K562 (cell line): ENCODE results near the gene ABHD16A. TPM values are rescaled to one million over a fixed set of nuclear protein-coding genes. Genes with fewer than 3 reads are reported as not detected.

Experiments used
- GABPA ChIP-seq: fragments of 200-800 bp; sonication (Bioruptor generic); conservative IDR thresholded peaks from 2 replicates; pipeline ENCODE4 v1.6.1; 2016; ENCODE audit warnings: low read depth, missing genetic modification characterization, missing compliant biosample characterization
- JUNB ChIP-seq: fragments of 450-650 bp; formaldehyde crosslinking; conservative IDR thresholded peaks from 2 replicates; pipeline ENCODE4 v1.4.0; 2020; ENCODE audit warnings: mild to moderate bottlenecking
- MECOM ChIP-seq: fragments of 250-450 bp; sonication (Bioruptor Pico); IDR thresholded peaks from 2 replicates; pipeline ENCODE4 v1.8.0; 2022; ENCODE audit warnings: inconsistent platforms
- TBL1XR1 ChIP-seq, 2 experiments: IDR thresholded peaks; 2 replicates each; pipeline ENCODE4 v1.6.1; 2012; ENCODE audit warnings: improper control_type of control experiment in 2 of 2, low read length in 2 of 2, mild to moderate bottlenecking in 1 of 2
- ZNF76 ChIP-seq: fragments of 250-450 bp; sonication (Bioruptor Pico); IDR thresholded peaks from 2 replicates; pipeline ENCODE4 v1.4.0; 2020; ENCODE audit warnings: mild to moderate bottlenecking, moderate library complexity, borderline replicate concordance
- polyA plus RNA-seq, 8 experiments: library from polyadenylated mRNA; depleted of rRNA in 4 of 8; stranded (reverse) in 5 of 8; unstranded in 3 of 8; fragments of >200 nt; fragmentation: Nextera tagmentation in 2 of 8; fragmentation: Illumina TruSeq in 1 of 8; extraction: Ambion mirVana in 2 of 8; extraction: Trizol in 1 of 8; gene quantifications; 2 replicates each; pipeline versions ENCODE4 v1.2.1 to v1.2.3, GENCODE V29; 2011 to 2014; ENCODE audit warnings: inconsistent platforms in 1 of 8, missing spikeins in 1 of 8
- total RNA-seq, 7 experiments: library from RNA; depleted of rRNA in 6 of 7; stranded (reverse); fragments of >200 nt in 6 of 7; fragmentation: Illumina TruSeq in 2 of 7; extraction: Trizol in 2 of 7; gene quantifications; 2 replicates each; pipeline versions ENCODE4 v1.2.1 to v1.2.3, GENCODE V29; 2011 to 2021; ENCODE audit warnings: low replicate concordance in 1 of 7
- TF ChIP-seq, protein P1 (sequence below), 2 experiments: fragments of 450-650 bp in 1 of 2; sonication (generic) in 1 of 2; formaldehyde crosslinking in 1 of 2; IDR thresholded peaks; 2 replicates each; pipeline versions ENCODE4 v1.7.1 to v1.9.0; 2016 to 2022; ENCODE audit warnings: inconsistent platforms in 1 of 2, mild to moderate bottlenecking in 1 of 2, missing genetic modification reagents in 1 of 2
- TF ChIP-seq, protein P2 (sequence below), 2 experiments: fragments of 450-650 bp; IDR thresholded peaks; 2 replicates each; pipeline ENCODE4 v1.6.1; 2018; ENCODE audit warnings: mild to moderate bottlenecking in 2 of 2, low read depth in 1 of 2; ENCODE audit not compliant: partially characterized antibody in 2 of 2
- TF ChIP-seq, protein P3 (sequence below), 2 experiments: IDR thresholded peaks; 2 replicates each; pipeline ENCODE4 v1.6.1; 2011; ENCODE audit warnings: borderline replicate concordance in 1 of 2, control low read depth in 1 of 2, low read depth in 1 of 2, low read length in 1 of 2, mild to moderate bottlenecking in 1 of 2, mixed read lengths in 1 of 2, moderate library complexity in 1 of 2; ENCODE audit not compliant: insufficient read depth in 1 of 2, insufficient read length in 1 of 2, poor library complexity in 1 of 2, severe bottlenecking in 1 of 2; ENCODE audit errors: extremely low read depth in 1 of 2

ABHD16A gene
- total and polyA plus RNA-seq, 9 of the 15 experiments (the other 6 are each of a cell fraction or from before 2014, with no cell fraction given) = 25.8 to 120 (median 81.6) TPM

DNA sequence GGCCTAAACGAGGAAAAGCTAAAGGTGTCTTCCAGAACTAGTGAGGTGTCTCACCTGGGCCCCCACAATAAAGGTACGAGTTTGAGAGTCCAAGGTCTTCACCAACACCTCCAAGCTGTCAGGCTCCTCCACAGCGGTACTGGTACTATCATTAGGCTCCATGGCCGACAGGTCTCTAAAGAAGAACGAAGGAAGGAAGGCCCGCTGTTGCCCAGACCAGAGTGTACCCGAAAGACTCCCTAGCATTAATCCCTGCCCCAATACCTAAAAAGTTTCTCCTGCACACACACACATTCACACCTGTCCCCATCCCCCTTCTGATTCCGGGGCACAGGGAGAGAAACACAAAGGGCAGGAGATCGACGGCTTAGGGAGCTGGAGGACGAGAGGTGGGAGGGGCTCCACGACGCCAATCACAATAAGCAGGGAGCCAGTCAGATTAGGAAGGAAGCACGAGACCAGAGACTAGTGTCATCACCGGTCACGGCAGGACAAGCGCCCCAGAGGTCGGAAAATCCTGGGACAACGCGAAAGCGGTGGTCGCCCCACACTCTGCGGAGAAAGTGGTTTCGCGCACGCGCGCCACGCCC is 51.4 kb downstream of the ABHD16A start (continued):
- TF ChIP-seq, protein P1, sequence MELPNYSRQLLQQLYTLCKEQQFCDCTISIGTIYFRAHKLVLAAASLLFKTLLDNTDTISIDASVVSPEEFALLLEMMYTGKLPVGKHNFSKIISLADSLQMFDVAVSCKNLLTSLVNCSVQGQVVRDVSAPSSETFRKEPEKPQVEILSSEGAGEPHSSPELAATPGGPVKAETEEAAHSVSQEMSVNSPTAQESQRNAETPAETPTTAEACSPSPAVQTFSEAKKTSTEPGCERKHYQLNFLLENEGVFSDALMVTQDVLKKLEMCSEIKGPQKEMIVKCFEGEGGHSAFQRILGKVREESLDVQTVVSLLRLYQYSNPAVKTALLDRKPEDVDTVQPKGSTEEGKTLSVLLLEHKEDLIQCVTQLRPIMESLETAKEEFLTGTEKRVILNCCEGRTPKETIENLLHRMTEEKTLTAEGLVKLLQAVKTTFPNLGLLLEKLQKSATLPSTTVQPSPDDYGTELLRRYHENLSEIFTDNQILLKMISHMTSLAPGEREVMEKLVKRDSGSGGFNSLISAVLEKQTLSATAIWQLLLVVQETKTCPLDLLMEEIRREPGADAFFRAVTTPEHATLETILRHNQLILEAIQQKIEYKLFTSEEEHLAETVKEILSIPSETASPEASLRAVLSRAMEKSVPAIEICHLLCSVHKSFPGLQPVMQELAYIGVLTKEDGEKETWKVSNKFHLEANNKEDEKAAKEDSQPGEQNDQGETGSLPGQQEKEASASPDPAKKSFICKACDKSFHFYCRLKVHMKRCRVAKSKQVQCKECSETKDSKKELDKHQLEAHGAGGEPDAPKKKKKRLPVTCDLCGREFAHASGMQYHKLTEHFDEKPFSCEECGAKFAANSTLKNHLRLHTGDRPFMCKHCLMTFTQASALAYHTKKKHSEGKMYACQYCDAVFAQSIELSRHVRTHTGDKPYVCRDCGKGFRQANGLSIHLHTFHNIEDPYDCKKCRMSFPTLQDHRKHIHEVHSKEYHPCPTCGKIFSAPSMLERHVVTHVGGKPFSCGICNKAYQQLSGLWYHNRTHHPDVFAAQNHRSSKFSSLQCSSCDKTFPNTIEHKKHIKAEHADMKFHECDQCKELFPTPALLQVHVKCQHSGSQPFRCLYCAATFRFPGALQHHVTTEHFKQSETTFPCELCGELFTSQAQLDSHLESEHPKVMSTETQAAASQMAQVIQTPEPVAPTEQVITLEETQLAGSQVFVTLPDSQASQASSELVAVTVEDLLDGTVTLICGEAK (IDR thresholded peaks at IDR 0.05) = no peak
- TF ChIP-seq, protein P1 (CRISPR knock-in tag; IDR thresholded peaks at IDR 0.05) = no peak
- TF ChIP-seq TBL1XR1 (IDR thresholded peaks at IDR 0.05; ENCODE audit: low read length in 2 of 2) (no peak; a peak in 1 of 4 replicates), ZNF76 (no peak), JUNB (no peak), MECOM (no peak), GABPA (tag) (no peak)
- TF ChIP-seq, protein P2, sequence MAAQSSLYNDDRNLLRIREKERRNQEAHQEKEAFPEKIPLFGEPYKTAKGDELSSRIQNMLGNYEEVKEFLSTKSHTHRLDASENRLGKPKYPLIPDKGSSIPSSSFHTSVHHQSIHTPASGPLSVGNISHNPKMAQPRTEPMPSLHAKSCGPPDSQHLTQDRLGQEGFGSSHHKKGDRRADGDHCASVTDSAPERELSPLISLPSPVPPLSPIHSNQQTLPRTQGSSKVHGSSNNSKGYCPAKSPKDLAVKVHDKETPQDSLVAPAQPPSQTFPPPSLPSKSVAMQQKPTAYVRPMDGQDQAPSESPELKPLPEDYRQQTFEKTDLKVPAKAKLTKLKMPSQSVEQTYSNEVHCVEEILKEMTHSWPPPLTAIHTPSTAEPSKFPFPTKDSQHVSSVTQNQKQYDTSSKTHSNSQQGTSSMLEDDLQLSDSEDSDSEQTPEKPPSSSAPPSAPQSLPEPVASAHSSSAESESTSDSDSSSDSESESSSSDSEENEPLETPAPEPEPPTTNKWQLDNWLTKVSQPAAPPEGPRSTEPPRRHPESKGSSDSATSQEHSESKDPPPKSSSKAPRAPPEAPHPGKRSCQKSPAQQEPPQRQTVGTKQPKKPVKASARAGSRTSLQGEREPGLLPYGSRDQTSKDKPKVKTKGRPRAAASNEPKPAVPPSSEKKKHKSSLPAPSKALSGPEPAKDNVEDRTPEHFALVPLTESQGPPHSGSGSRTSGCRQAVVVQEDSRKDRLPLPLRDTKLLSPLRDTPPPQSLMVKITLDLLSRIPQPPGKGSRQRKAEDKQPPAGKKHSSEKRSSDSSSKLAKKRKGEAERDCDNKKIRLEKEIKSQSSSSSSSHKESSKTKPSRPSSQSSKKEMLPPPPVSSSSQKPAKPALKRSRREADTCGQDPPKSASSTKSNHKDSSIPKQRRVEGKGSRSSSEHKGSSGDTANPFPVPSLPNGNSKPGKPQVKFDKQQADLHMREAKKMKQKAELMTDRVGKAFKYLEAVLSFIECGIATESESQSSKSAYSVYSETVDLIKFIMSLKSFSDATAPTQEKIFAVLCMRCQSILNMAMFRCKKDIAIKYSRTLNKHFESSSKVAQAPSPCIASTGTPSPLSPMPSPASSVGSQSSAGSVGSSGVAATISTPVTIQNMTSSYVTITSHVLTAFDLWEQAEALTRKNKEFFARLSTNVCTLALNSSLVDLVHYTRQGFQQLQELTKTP (IDR thresholded peaks at IDR 0.05; ENCODE audit: low read depth in 1 of 2, partially characterized antibody in 2 of 2) = no peak
- TF ChIP-seq, protein P3, sequence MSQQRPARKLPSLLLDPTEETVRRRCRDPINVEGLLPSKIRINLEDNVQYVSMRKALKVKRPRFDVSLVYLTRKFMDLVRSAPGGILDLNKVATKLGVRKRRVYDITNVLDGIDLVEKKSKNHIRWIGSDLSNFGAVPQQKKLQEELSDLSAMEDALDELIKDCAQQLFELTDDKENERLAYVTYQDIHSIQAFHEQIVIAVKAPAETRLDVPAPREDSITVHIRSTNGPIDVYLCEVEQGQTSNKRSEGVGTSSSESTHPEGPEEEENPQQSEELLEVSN (IDR thresholded peaks at IDR 0.05; ENCODE audit: borderline replicate concordance in 1 of 2, extremely low read depth in 1 of 2, insufficient read depth in 1 of 2, insufficient read length in 1 of 2, low read depth in 1 of 2, low read length in 1 of 2, poor library complexity in 1 of 2, severe bottlenecking in 1 of 2) = peak in 1 of 2 experiments; percentile 24
